Ishikawa (cell line): ENCODE data around the gene HOXC4.

Experiments
- CEBPB ChIP-seq: IDR thresholded peaks from 2 replicates; pipeline ENCODE4 v1.6.1; 2012
- CREB1 ChIP-seq: IDR thresholded peaks from 2 replicates; pipeline ENCODE4 v1.6.1; 2012; ENCODE audit warnings: low read depth
- EGR1 ChIP-seq: IDR thresholded peaks from 2 replicates; pipeline ENCODE4 v1.6.1; 2012
- EP300 ChIP-seq: IDR thresholded peaks from 2 replicates; pipeline ENCODE4 v1.6.1; 2012; ENCODE audit warnings: borderline replicate concordance
- FOXM1 ChIP-seq: IDR thresholded peaks from 2 replicates; pipeline ENCODE4 v1.6.1; 2012; ENCODE audit warnings: low read depth, borderline replicate concordance
- MAX ChIP-seq: IDR thresholded peaks from 2 replicates; pipeline ENCODE4 v1.6.1; 2012
- NFIC ChIP-seq: IDR thresholded peaks from 2 replicates; pipeline ENCODE4 v1.6.1; 2012
- RAD21 ChIP-seq: IDR thresholded peaks from 2 replicates; pipeline ENCODE4 v1.6.1; 2012; ENCODE audit warnings: low read depth
- REST ChIP-seq: IDR thresholded peaks from 2 replicates; pipeline ENCODE4 v1.6.1; 2012; ENCODE audit warnings: low read depth, mild to moderate bottlenecking
- TAF1 ChIP-seq: IDR thresholded peaks from 2 replicates; pipeline ENCODE4 v1.6.1; 2012; ENCODE audit warnings: low read depth, mild to moderate bottlenecking
- TCF12 ChIP-seq: IDR thresholded peaks from 2 replicates; pipeline ENCODE4 v1.6.1; 2012; ENCODE audit warnings: low read depth
- TEAD4 ChIP-seq: IDR thresholded peaks from 2 replicates; pipeline ENCODE4 v1.6.1; 2012
- USF1 ChIP-seq: IDR thresholded peaks from 2 replicates; pipeline ENCODE4 v1.6.1; 2012
- YY1 ChIP-seq: IDR thresholded peaks from 2 replicates; pipeline ENCODE4 v1.6.1; 2012; ENCODE audit warnings: low read depth
- ZBTB7A ChIP-seq: IDR thresholded peaks from 2 replicates; pipeline ENCODE4 v1.6.1; 2012; ENCODE audit warnings: low read depth

HOXC4 gene

DNA sequence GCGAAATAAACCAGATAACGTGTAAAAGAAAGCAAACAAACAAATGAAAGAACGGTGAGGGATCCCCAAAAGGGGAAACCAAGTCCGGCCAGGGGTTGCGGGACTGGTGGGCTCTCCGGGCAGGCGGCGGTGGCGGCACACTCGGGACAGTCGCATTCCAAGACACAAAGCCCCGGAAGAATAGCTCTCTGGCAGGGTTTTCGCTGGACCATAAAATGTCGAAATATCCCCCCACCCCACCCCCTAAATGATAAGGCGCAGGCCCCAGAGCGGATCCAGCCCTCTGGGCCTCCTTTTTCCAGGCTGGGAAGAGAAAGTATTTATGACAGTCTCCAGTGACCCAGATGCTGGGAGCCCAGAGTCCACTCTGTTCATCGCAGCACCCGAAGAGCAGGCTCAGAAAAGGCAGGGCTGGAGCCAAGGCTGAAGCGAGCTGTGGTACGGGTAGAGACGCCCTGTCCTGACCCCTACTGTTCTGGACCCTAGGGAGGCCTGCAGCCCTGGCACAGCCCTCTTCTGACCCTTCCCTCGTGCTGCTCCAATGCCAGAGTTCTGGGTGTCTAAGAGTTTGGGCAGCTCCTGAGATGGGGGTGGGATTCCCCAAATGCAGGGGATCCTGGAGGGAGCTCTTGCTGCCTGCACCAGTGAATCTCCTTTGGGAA lies 46.9 kb upstream of the HOXC4 start:
- no peak for TF ChIP-seq NFIC
- no peak for TF ChIP-seq CEBPB
- TF ChIP-seq RAD21, result no peak
- no peak for TF ChIP-seq MAX

- no peak for TF ChIP-seq YY1
- no peak for TF ChIP-seq TCF12
Observed at GRCh38 chr12:54007538-54008259, 45.9 kb upstream of the HOXC4 start.

GRCh38 chr12:54008260-54008552 lies 45.4 kb upstream of the HOXC4 start:
- no peak for TF ChIP-seq EP300

DNA sequence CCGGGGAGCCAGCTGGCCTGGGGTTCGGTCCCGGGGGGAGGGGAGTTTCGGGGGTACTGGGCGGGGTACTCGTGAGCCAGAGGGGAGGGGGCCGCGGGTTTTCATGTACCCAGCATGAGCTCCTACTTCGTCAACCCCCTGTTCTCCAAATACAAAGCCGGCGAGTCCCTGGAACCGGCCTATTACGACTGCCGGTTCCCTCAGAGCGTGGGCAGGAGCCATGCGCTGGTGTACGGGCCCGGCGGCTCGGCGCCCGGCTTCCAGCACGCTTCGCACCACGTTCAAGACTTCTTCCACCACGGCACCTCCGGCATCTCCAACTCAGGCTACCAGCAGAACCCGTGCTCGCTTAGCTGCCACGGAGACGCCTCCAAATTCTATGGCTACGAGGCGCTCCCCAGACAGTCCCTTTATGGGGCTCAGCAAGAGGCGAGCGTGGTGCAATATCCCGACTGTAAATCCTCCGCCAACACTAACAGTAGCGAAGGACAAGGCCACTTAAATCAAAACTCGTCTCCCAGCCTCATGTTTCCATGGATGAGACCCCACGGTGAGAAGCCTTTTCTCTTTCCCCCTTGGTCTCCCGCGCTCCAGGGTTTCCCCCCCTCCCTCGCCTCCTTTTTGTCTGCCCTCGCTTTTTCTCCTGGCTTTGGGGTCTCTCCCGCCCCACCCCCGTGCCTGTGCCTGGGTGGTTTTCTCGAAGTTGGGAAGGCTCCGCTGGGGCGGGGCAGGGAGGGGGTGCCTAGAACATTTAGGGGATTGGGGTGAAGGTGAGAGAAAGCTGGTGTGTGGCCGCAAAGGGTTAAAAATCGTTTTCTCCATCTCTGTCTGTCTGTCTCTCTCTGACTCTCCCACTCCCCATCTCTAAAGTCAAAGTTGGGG lies 44.2 kb upstream of the HOXC4 start:
- 0 out of 2 replicates have a peak, but pooled peaks have one; percentile 11 for TF ChIP-seq EGR1
- TF ChIP-seq MAX, result peak; percentile 57
- no peak for TF ChIP-seq REST
- TF ChIP-seq YY1, result no peak

DNA sequence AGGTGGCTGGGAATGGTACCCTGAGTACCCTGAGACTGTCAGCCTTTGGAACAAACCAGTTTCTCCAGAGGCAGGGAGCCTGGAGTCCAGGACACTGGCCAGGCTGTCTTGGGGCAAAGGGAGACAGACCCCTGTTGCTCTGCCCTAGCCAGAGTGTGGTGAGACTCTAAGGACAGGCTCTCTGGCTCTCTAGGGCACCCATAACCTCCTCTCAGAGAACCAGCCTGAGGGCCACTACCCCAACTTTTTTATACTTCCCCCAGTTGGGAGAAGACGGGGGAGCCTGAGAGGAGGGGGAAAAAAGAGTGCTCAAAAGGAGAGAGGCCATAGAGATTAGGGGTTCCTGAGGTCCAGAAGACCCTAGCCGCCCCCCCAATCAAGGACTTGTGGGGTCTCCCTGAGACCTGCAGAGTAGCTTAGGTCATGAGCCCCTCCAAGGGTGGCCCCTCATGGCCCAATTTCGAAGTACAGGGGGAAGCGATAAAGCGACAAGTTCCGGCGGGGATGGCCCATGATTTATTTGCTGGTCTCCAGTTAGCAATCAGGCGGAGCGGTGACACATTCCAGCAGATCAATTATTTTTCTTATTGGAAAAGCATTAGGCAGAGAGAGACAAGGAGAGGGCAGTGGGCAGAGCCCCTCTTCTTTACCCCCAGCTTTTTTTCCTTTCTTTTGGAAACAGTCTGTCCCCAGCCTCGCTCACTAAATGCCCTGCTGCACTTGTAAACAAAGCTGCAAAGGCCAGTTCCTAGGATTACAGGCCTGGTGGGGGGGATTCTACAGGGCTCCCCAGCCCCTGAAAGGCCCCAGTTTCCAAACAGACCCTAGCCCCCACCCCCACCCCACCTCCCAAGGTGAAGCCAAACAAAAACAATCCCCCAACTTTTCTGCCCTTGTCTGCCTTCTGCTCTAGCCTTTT lies 43.3 kb upstream of the HOXC4 start:
- TF ChIP-seq TAF1 (no peak), EGR1 (no peak), NFIC (no peak), EP300 (no peak), CEBPB (no peak), ZBTB7A (no peak), YY1 (no peak), USF1 (no peak), TEAD4 (no peak), CREB1 (no peak), FOXM1 (no peak), TCF12 (no peak), RAD21 (no peak), REST (no peak)

- TF ChIP-seq YY1, result no peak
- no peak for TF ChIP-seq RAD21
- TF ChIP-seq TAF1, result no peak
- no peak for TF ChIP-seq EP300
- no peak for TF ChIP-seq REST
Observed at GRCh38 chr12:54010972-54011664, 42.5 kb upstream of the HOXC4 start.
